Renal pelvis (tissue), 4 donors: ENCODE data around the gene SERPINA4. TPM values are rescaled to one million over a fixed set of nuclear protein-coding genes. Genes with fewer than 3 reads are reported as not detected.

Experiments
- DNase-seq: peaks from one replicate; pipeline ENCODE4 v3.0.0-alpha.2; 2013
- polyA plus RNA-seq, 3 donors: library from polyadenylated mRNA; unstranded; fragments of 120-200 nt; gene quantifications; one replicate each; pipeline ENCODE4 v1.2.1, GENCODE V29; 2013; ENCODE audit not compliant: insufficient read length in 3 of 3

SERPINA4 gene
- polyA plus RNA-seq, 3 donors: 0.80 to 1.7 (median 1.3) TPM

DNA sequence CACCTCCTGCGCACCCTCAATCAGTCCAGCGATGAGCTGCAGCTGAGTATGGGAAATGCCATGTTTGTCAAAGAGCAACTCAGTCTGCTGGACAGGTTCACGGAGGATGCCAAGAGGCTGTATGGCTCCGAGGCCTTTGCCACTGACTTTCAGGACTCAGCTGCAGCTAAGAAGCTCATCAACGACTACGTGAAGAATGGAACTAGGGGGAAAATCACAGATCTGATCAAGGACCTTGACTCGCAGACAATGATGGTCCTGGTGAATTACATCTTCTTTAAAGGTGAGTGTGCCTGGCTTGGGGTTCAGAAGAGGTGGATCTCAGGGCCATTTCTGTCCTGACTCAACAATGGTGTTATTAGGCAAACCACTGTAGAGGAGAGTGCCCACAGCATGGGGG lies 53.6 kb downstream of the SERPINA4 start:
- no peak for DNase-seq

DNA sequence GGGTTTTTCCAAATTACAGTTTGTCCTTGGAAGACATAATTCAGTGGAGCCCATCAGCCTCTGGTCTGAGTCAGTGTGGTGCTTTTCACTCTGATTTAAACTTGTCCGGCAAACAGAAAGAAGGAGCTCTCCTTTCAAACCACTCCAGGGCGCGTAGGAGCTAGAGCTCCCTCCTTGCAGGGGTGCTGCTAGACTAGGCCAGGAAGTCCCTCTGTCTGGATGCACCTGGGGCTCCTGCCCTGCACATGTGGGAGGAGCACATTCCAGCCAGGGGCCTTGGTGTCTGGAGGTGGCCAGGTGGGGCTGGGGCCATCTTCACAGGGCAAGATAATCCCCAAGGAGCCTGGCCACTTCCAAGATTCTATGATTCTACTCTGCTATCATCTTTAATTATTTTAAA lies 54.0 kb downstream of the SERPINA4 start:
- no peak for DNase-seq

DNA sequence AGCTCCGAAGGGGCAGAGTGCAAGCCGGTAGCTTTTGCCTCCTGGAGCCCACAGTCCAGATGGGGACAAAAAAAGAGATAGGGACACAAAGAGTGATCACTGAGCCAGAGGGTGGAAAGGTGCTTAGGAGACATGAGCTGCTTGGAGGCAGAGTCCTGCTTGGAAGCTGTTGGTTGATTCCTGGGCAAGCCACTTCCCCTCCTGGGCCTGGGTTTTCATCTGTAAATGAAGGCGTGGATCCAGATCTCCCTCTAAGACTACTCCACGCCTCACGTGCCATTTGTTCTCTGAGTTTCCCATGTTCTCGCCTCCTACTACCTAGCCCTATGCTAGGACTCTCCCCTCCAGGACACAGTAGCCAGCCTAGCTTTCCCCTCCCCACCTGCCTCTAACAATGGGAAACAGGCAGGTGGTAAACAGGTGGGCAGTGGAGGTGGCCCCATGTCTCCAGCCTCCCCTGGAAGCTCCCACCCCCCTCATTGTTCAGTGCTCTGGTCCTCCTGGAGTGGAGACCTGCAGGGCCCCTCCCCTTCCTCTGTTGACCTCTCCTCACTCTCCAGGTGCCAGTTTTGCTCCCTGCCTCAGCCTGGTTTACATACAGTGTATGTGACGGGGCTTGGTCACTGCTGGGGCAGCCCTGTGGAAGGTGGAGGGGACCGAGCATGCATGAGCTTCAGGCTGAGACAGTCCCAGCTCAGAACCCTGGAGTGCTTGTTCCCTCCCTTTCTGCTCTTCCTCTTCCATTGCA lies 54.8 kb downstream of the SERPINA4 start:
- DNase-seq: no peak

DNA sequence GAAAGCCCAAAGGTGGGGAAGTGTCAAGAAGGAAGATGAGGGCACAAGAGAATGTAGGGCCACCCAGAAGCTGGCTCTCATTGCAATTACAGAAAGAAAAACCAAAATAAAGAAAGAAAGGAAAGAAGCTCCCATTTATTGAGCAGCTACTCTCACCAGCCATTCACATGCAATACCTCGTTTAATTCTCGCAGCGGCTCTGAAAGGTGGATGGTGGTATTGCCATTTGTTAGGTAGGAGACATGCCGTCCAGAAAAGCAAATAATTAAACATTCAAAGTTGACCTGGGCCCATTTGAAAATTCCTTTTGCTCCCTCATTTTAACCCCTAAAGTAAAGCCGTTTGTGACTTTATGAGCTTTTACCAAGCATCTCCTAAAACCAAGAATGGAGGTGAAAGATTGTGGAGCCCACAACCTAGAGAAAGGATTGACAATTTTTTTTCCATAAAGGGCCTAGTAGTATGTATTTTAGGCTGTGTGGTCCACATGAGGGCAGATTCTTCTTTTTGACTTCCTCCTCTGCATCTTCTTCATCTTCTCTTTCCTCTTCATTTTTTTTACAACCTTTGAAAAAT lies 56.2 kb downstream of the SERPINA4 start:
- DNase-seq: no peak

DNA sequence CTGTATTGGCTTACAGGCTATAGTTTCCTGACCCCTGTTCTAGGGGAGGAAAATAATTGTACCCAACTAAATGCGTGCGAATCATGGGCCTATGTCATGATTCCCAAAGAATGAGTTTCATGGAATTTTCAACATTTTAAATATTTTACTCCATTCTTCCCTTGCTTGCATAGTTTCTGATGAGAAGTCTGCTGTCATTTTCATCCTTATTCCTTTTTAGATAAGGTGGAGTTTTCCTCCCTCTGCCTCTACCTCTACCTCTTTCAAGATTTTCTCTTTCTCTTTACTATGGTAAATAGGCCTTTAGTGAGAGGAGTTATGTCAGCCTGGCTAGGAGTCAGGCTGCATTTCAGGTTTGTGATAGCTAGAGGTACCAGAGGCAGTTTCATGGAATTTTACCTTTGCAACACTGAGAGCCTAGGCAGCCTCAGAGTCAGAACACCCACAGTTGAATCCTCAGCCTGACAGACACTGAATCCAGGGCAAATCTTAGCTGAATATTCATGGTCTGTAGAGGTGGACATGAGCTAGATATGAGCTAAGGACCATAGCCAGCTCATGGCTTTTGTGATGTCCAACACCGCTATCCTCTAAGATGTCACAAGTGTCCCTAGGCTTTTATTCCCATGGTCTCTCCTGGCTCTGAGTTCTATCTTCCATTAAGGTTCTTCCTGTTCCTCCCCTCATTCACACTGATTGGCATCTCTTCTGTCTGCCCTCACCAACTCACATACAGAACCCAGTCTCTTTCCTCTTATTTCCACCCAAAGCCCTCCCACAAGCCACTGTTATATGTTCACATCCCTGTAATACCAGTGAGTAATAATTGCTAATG lies 57.0 kb downstream of the SERPINA4 start:
- DNase-seq: no peak

DNA sequence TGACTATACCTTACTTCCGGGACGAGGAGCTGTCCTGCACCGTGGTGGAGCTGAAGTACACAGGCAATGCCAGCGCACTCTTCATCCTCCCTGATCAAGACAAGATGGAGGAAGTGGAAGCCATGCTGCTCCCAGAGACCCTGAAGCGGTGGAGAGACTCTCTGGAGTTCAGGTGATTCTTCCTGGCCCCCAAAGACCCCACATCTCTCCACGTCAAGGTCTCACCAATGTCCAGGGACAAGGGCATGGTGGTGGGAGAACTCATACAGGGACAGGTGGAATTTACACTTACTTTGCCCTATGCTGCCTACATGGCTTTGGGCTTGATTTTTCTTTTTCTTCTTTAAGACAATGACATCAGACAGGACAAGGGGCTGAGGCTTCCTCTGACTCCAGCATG lies 58.1 kb downstream of the SERPINA4 start:
- DNase-seq: no peak

Other genes starting within 250 kb of the SERPINA4 start
- 1 to 10 TPM; 7.2 to 7.9 (median 7.9) TPM for gene SERPINA6, start 238.1 kb upstream of the SERPINA4 start, polyA plus RNA-seq
- gene SERPINA2, start 194.7 kb upstream of the SERPINA4 start, polyA plus RNA-seq: not detected
- 100 to 1,000 TPM in 1 of 3 donors, 10 to 100 TPM in 2; 72.2 to 105 (median 81.3) TPM for gene SERPINA1, start 172.8 kb upstream of the SERPINA4 start, polyA plus RNA-seq
- not detected for gene SERPINA11, start 108.6 kb upstream of the SERPINA4 start, polyA plus RNA-seq
- not detected for gene SERPINA9, start 85.2 kb upstream of the SERPINA4 start, polyA plus RNA-seq
- gene SERPINA12, start 52.0 kb upstream of the SERPINA4 start, polyA plus RNA-seq: 1 to 10 TPM in 1 of 3 donors, under 1 TPM in 2; 0.33 to 1.1 (median 0.65) TPM
- 10 to 100 TPM in 1 of 3 donors, 1 to 10 TPM in 2; 9.2 to 12.8 (median 9.4) TPM for gene SERPINA5, start 20.0 kb downstream of the SERPINA4 start, polyA plus RNA-seq
- under 1 TPM in 1 of 3 donors, not detected in 2; 0.14 TPM for gene SERPINA3, start 50.9 kb downstream of the SERPINA4 start, polyA plus RNA-seq
- gene GSC, start 208.7 kb downstream of the SERPINA4 start, polyA plus RNA-seq: not detected